ENCODE data around the gene SMIM10L2A.
"Not testable (repeated sequence)": the region's sequence is repeated elsewhere in the genome, so short reads cannot be mapped to it uniquely, and the experiment has no call there.

The SMIM10L2A gene

GRCh38 chrX:135461756-135462155 is 40.0 kb downstream of the SMIM10L2A start:
- DNase-seq: not testable (repeated sequence)

DNA sequence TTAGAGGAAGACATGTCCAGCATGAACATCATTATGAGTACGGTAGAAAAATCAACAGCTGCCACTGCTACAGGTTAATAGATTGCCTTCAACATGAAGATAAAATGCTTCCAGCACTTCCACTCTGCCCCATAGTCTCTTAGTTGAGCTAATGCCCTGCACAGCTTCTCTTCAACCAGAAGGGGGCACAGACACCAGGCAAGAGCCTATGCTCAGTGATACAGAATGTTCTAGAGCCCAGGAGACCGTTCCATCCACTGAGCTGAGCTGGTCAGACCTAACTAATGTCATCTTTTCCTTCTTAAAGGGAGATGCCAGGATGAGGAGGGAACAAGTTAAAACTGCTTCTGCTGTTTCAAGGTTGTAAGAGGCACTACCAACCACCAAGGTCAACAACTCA is 42.2 kb downstream of the SMIM10L2A start:
- DNase-seq: no peak

- DNase-seq: no peak
These were observed 54.6 kb downstream of the SMIM10L2A start for GRCh38 chrX:135476378-135476777.

DNA sequence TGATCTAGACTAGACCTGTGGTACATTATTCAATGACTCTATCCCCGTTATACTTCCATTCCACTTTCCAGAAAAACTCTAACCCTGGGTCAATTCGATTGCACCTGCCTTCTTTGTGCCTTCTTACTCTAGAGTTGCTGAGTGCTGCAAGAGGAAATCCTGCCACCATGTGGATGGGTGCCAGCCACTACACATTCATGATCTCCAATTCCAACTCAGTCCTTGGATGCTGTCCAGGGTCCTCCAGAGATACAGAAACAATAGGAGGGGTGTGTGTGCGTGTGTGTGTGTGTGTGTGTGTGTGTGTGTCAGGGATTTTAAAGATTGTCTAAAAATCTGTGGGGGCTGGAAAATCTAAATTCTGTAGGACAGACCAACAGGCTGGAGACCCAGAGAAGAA is 55.8 kb downstream of the SMIM10L2A start:
- peak; percentile 80 for DNase-seq
